NCI-H2107 (cell line): ENCODE results near the gene SRPK2.
"Not testable (repeated sequence)": the region's sequence is repeated elsewhere in the genome, so short reads cannot be mapped to it uniquely, and the experiment has no call there.

ENCODE experiments used
- DNase-seq: peaks from one replicate; lab custom pipeline; 2025; lab: John Stamatoyannopoulos, UW

SRPK2 gene

GRCh38 chr7:105224884-105225651 lies 163.7 kb downstream of the SRPK2 start:
- DNase-seq: no peak

GRCh38 chr7:105222953-105223352 lies 165.8 kb downstream of the SRPK2 start:
- DNase-seq: no peak

GRCh38 chr7:105219771-105220160 lies 169.0 kb downstream of the SRPK2 start:
- DNase-seq: no peak

DNA sequence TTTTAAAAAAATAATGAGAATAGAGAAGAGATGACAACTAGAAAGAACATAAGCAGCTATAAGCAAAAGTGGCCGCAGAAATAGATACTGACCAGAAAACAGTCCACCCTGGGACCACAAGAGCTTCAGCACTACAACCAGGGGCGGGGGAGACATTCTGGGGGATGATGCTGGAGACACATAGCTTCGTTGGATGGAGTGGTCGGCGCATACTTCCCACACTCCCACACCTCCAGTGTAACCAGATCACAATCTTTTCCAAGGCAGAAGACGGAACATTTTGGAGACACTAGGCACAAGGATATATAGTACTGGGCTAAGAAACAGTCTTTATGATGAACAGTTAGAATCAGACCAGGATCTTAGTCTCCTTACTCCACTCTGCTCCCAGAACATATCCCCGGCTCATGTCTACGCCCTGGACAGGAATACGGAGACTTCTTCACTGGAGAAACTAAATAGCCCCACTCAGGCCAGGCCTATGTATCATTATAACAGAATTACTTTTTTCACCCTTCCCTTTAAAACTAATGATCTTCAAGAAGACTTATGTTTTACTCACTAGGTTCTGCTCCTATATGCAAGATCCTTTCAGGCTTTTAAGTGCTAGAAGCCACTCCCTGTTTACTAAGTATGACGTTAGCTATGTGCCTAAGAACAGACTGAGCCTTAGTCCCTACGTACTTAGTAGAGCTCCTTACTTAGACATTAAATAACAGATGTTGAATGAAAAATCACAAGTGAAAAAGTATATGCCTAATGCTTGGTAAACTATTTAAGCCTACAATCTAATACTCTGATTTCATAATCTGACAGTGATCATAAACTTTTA lies 169.6 kb downstream of the SRPK2 start:
- DNase-seq: no peak

- no peak for DNase-seq
These were observed 170.5 kb downstream of the SRPK2 start for GRCh38 chr7:105218215-105218614.

- no peak for DNase-seq
These were observed 171.9 kb downstream of the SRPK2 start for GRCh38 chr7:105216786-105217185.

DNA sequence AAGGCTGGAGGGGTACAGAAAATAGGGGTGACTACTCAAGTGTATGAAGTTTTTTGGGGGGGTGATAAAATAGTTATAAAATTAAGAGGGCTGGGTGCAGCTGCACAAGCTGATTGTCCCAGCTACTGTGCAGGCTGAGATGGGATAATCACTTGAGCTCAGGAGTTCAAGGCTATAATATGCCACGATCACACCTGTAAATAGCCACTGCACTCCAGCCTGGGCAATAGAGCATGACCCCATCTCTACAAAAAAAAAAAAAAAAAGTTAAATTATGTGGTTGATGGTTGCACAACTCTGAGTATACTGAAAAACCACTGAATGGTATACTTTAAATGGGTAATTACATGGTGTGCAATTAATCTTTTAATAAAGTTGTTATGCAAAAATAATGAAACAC lies 172.9 kb downstream of the SRPK2 start:
- DNase-seq: no peak

DNA sequence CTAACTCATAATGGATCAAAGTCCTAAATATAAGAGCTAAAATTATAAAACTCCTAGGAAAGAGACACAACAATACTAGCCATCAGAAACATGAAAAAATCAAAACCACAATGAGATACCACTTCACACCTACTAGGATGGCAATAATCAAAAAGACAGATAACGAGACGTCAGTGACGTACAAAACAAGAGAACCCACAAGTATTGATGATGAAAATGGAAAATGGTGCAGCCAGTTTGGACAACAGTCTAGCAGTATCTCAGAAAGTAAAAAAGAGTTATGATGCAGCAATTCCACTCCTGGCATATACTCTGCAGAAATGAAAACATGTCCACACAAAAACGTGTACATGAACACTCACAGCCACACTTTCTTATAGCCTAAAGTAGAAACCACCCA lies 173.5 kb downstream of the SRPK2 start:
- DNase-seq: no peak

GRCh38 chr7:105213611-105214010 lies 175.1 kb downstream of the SRPK2 start:
- DNase-seq: no peak

GRCh38 chr7:105212212-105212611 lies 176.5 kb downstream of the SRPK2 start:
- no peak for DNase-seq

DNA sequence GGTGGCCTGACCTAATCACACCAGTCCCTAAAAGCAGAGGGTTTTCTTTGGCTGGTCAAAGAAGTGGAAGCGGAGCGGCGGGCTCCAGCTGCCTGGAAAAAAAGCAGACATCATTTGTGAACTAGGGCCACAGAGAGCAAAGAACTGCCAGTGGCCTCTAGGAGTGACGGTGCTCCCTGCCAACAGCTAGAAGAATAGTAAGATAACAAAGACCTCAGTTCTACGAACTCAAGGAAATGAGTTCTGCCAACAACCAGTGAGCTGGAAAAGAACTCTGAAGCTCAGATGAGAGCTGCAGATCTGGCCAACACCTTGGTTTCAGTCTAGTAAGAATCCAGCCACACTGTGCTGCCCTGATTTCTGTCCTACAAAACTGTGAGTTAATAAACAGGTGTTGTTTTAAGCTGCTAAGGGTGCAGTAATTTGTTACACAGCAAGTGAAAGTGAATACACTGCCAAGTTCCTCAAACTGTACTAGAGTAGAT lies 178.0 kb downstream of the SRPK2 start:
- DNase-seq: no peak

GRCh38 chr7:105209870-105210269 lies 178.9 kb downstream of the SRPK2 start:
- DNase-seq: no peak

GRCh38 chr7:105209433-105209832 lies 179.3 kb downstream of the SRPK2 start:
- no peak for DNase-seq

DNA sequence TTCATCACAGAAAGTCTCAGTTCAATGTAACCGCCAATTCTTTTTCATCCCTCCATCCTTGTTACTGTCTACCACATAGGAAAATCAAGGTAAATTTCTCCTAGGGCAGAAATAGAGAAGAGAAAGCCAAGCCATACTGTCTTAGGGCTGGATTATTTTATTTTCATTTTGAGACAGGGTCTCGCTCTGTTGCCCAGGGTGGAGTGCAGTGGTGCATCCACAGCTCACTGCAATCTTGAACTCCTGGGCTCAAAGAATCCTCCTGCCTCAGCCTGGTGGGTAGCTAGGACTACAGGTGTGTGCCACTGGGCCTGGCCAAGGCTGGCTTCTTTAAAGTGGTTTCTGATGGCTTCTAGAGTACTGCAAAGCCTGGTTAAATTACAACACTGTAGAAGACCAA lies 181.7 kb downstream of the SRPK2 start:
- no peak for DNase-seq

GRCh38 chr7:105205592-105206237 lies 183.0 kb downstream of the SRPK2 start:
- DNase-seq: no peak

DNA sequence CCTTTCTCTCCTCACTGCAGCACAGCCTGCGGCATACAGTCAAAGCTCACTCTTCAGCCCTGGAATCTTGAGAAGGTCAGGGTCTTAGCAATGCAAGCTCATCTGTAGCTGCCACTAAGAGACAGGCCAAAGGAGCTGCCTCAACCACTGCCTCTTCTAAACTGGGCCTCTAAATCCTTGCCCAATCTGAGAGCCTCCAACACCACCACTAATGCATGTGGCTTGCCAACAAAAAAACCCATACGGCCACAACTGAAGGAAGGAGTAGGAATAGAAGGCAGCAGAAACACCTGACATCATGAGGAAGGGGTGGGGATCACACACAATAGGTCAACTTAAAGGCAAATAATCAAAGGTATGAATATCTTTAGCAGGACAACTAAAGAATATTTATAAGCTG lies 183.8 kb downstream of the SRPK2 start:
- DNase-seq: no peak

DNA sequence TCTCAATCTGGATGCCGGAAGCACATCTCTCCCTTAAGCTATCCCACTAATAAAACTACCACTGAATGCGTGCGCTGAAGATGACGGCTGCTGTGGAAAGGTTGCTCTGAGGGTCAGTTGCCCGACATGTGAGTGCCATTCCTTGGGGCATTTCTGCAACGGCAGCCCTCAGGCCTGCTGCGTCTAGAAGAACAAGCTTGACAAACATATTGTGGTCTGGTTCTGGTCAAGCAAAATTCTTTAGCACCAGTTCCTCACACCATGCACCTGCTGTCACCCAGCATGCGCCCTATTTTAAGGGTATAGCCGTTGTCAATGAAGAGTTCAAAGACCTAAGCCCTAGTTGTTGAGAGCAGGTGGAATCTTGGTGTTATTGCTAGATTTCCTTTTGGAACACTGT lies 184.2 kb downstream of the SRPK2 start:
- DNase-seq: no peak

DNA sequence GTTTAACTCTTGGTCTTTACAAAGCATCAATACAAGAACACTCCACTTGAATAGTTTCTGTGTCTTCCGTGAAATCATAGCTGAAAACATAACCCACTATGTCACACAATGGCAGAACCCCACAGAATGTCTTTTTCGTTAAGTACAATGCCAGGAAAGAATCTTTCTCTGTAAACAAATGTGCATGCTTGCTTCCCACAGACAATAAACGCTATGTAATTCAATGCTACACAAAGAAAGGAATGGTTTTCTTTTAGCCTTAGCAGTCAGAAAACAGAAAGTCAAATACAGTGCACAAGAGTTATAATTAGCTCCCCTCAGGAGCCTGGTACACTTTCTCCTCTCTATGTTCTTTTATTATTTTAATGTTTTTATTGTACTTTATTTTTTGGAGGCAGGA lies 186.1 kb downstream of the SRPK2 start:
- peak; percentile 50 for DNase-seq

DNA sequence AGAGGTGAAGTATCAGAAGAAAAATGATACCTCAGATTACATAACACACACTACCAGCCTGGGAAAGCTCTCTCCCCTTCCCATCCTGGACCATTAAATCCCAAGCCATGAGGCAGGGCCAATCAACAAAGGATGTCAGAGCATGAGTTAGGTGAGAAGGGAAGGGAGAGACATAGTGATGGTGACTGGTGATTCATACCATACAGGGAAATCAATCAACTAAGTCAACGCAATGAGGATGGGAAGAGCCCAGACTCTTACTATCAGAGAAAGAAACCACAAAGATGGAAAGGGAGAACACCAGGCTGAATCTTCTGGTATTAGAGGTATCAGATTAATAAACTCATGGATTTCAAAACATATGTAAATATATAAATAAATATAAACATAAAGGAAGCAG lies 189.3 kb downstream of the SRPK2 start:
- peak; percentile 13 for DNase-seq

DNA sequence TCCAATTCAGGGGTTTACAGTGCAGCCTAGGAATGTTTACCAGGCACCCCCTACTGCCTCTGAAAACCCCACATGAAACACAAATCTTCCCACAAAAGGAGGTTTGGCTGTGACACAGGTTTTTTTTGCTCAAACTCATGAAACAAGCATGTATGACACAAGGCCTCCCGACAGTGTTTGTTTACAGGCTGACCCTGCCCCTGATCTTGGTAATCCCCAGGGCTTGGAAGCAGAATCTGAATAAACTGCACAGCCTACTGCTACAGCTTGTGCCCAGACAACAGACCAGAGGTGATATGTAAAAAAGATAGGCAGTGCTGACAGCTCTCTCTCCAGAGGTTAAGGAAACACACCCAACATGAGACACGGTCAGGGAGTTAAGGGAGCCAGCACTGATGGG lies 190.5 kb downstream of the SRPK2 start:
- no peak for DNase-seq

DNA sequence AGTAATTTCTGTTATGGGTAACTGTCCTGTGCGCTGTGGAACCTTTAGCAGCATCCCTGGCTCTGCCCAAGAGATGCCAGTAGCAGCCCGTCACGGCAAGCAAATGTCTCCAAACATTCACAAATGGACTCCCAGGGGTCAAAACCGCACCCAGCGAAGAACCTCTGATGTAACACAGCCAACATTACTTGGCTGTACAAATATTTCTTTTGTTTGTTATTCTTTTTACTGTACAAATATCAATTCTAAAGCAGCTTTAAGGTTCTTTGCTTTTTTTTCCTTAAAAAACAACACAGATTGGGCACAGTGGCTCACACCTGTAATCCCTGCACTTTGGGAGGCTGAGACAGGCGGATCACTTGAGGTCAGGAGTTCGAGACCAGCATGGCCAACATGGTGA lies 192.2 kb downstream of the SRPK2 start:
- DNase-seq: no peak

- no peak for DNase-seq
These were observed 192.8 kb downstream of the SRPK2 start for GRCh38 chr7:105195891-105196290.

DNA sequence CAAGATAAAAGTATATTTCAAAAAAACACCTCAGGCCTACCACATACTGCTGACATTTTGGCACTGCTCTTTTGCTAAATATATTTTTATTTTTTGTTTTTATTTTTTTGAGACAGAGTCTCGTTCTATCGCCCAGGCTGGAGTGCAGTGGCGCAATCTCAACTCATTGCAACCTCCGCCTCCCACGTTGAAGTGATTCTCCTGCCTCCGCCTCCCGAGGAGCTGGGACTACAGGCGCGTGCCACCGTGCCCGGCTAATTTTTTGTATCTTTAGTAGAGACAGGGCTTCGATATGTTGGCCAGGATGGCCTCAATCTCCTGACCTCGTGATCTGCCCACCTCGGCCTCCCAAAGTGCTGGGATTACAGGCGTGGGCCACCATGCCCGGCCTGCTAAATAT lies 193.8 kb downstream of the SRPK2 start:
- not testable (repeated sequence) for DNase-seq
